Panc1 (cell line): ENCODE measurements around the gene LMF1. TPM values are rescaled to one million over a fixed set of nuclear protein-coding genes. Genes with fewer than 3 reads are reported as not detected.

ENCODE experiments used
- ATAC-seq: fragments of 200-7000 bp; cut with Tn5 transposase; 2 replicates; pipeline ENCODE4 v1.9.1; 2020; ENCODE audit warnings: mild to moderate bottlenecking, moderate library complexity
- BruUV-seq: library from RNA; stranded (reverse); fragments of 400-500 nt; replicated peaks from 2 replicates; lab custom pipeline; 2021; lab: Mats Ljungman, UMichigan
- CTCF ChIA-PET: fragments of 300-600 bp; sonication (Branson Sonifier 250); formaldehyde crosslinking; loops from one replicate; lab custom pipeline; 2022; ENCODE audit warnings: antibody characterized with exemption; lab: Charles Lee
- POLR2A ChIA-PET: fragments of 300-600 bp; sonication (Branson Sonifier 250); formaldehyde crosslinking; loops from one replicate; lab custom pipeline; 2022; ENCODE audit warnings: antibody characterized with exemption; lab: Charles Lee
- DNase-seq: peaks from one replicate; pipeline ENCODE4 v3.0.0-alpha.2; 2010; ENCODE audit warnings: low read depth, low spot score
- H3K27ac ChIP-seq: 2 replicates; pipeline ENCODE4 v1.5.1; 2011; ENCODE audit warnings: mild to moderate bottlenecking, low read length, inconsistent platforms
- H3K27me3 ChIP-seq: fragments of 200-500 bp; sonication (Bioruptor generic); 2 replicates; pipeline ENCODE4 v1.6.0; 2014; ENCODE audit warnings: low read length, inconsistent platforms; ENCODE audit not compliant: control insufficient read depth, insufficient read depth
- H3K36me3 ChIP-seq: fragments of 200-500 bp; sonication (Bioruptor generic); 2 replicates; pipeline ENCODE4 v1.5.1; 2014; ENCODE audit warnings: inconsistent platforms, mild to moderate bottlenecking, low read length, moderate library complexity; ENCODE audit not compliant: control insufficient read depth, insufficient read depth
- H3K4me1 ChIP-seq: 2 replicates; pipeline ENCODE4 v1.5.1; 2011; ENCODE audit warnings: inconsistent platforms, mild to moderate bottlenecking, low read length, moderate library complexity; ENCODE audit not compliant: control insufficient read depth, insufficient read depth
- H3K4me3 ChIP-seq, 2 experiments: 2 replicates each; pipeline ENCODE4 v1.5.1; 2011 to 2012; ENCODE audit warnings: low read depth in 2 of 2, low read length in 2 of 2, mild to moderate bottlenecking in 2 of 2, inconsistent platforms in 1 of 2, moderate library complexity in 1 of 2
- H3K9me3 ChIP-seq: fragments of 200-500 bp; sonication (Bioruptor generic); 2 replicates; pipeline ENCODE4 v1.5.1; 2014; ENCODE audit warnings: low read depth, mild to moderate bottlenecking, inconsistent platforms, low read length, moderate library complexity; ENCODE audit not compliant: control insufficient read depth, insufficient read depth
- POLR2AphosphoS5 ChIP-seq: IDR thresholded peaks from 2 replicates; pipeline ENCODE4 v1.6.1; 2012; ENCODE audit warnings: mild to moderate bottlenecking, low read depth, low read length, moderate library complexity
- REST ChIP-seq, 2 experiments: IDR thresholded peaks; 2 replicates each; pipeline ENCODE4 v1.6.1; 2011 to 2012; ENCODE audit warnings: low read depth in 2 of 2, control low read depth in 1 of 2, low read length in 1 of 2, mild to moderate bottlenecking in 1 of 2, moderate library complexity in 1 of 2; ENCODE audit not compliant: insufficient read depth in 1 of 2
- SIN3A ChIP-seq: IDR thresholded peaks from 2 replicates; pipeline ENCODE4 v1.6.1; 2012; ENCODE audit warnings: low read depth, mild to moderate bottlenecking, low read length, moderate library complexity, borderline replicate concordance; ENCODE audit not compliant: insufficient read depth
- TCF7L2 ChIP-seq: IDR thresholded peaks from 2 replicates; pipeline ENCODE4 v1.6.1; 2011; ENCODE audit warnings: mild to moderate bottlenecking, low read depth, low read length, inconsistent platforms
- in situ Hi-C: cut with HindIII; loops from 2 replicates; pipeline ENCODE4 v1.10.0; 2016; ENCODE audit warnings: low sequenced_read_pairs, low pct_unique_long_range_greater_than_20kb
- intact Hi-C: fragments of 100-400 bp; cut with micrococcal nuclease; formaldehyde crosslinking; loops from one replicate; pipeline ENCODE4 v1.10.0; 2022; ENCODE audit not compliant: unreplicated experiment
- total RNA-seq: library from RNA; stranded (reverse); gene quantifications from one replicate; pipeline ENCODE4 v1.2.1, GENCODE V29; 2021; ENCODE audit not compliant: unreplicated experiment
- TF ChIP-seq, protein P1 (sequence below): fragments of 450-650 bp; IDR thresholded peaks from 2 replicates; pipeline ENCODE4 v1.5.1; 2017; ENCODE audit warnings: mild to moderate bottlenecking

LMF1 gene
- total RNA-seq, 1 experiment from 2014 or later, result 24.3 TPM

DNA sequence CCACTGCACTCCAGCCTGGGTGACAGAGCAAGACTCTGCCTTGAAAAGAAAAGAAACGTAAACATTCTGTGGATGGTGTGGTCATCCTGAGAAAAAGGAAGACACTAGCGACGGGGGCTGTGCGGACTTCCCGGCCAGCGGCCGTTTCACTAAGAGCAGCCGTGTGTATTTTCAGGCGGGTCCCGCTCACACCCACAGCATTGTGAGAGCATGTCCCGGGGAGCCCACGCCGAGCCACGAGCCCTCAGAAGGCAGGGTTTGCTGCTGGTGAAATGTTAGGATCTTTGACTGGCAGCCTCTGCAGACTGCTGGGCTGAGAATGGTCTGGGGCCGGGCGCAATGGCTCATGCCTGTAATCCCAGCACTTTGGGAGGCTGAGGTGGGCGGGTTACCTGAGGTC lies 40.3 kb downstream of the LMF1 start:
- Histone ChIP-seq H3K27ac (no peak overlapping the region), H3K4me1 (no peaks in the 10 kb centered on the region), H3K4me3 (no peak overlapping the region), H3K27me3 (no peaks in the 10 kb centered on the region), H3K9me3 (no peaks in the 10 kb centered on the region), H3K36me3 (no peaks in the 10 kb centered on the region)
- no TSS peak for BruUV-seq
- CTCF ChIA-PET, result no interaction called here
- no peak for TF ChIP-seq TCF7L2
- no peak for TF ChIP-seq SIN3A
- no peak for TF ChIP-seq REST (IDR thresholded peaks at IDR 0.05; ENCODE audit: insufficient read depth in 1 of 2, low read depth in 2 of 2, low read length in 1 of 2)
- no peak for TF ChIP-seq POLR2AphosphoS5
- TF ChIP-seq, protein P1, sequence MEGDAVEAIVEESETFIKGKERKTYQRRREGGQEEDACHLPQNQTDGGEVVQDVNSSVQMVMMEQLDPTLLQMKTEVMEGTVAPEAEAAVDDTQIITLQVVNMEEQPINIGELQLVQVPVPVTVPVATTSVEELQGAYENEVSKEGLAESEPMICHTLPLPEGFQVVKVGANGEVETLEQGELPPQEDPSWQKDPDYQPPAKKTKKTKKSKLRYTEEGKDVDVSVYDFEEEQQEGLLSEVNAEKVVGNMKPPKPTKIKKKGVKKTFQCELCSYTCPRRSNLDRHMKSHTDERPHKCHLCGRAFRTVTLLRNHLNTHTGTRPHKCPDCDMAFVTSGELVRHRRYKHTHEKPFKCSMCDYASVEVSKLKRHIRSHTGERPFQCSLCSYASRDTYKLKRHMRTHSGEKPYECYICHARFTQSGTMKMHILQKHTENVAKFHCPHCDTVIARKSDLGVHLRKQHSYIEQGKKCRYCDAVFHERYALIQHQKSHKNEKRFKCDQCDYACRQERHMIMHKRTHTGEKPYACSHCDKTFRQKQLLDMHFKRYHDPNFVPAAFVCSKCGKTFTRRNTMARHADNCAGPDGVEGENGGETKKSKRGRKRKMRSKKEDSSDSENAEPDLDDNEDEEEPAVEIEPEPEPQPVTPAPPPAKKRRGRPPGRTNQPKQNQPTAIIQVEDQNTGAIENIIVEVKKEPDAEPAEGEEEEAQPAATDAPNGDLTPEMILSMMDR, result no peak
- ATAC-seq (no peak), DNase-seq (no peak)
- intact Hi-C loops, result no loop called here
- POLR2A ChIA-PET, result interaction anchor here (0.8 kb wide), 1 partner anchor 11 kb away, joined by 9 read pairs; no protein-coding TSS in a partner anchor
- in situ Hi-C loops, result no loop called here

GRCh38 chr16:930076-930475 lies 40.7 kb downstream of the LMF1 start:
- DNase-seq (no peak), ATAC-seq (no peak)
- CTCF ChIA-PET, result no interaction called here
- Histone ChIP-seq H3K9me3 (no peaks in the 10 kb centered on the region), H3K27ac (no peak overlapping the region), H3K4me3 (no peak overlapping the region), H3K27me3 (no peaks in the 10 kb centered on the region), H3K4me1 (no peaks in the 10 kb centered on the region), H3K36me3 (no peaks in the 10 kb centered on the region)
- in situ Hi-C loops (no loop called here), intact Hi-C loops (no loop called here)
- POLR2A ChIA-PET, result interaction anchor here (0.8 kb wide), 1 partner anchor 11 kb away, joined by 9 read pairs; no protein-coding TSS in a partner anchor
- TF ChIP-seq SIN3A, result no peak
- TF ChIP-seq, protein P1, result no peak
- TF ChIP-seq POLR2AphosphoS5, result no peak
- TF ChIP-seq REST (IDR thresholded peaks at IDR 0.05; ENCODE audit: insufficient read depth in 1 of 2, low read depth in 2 of 2, low read length in 1 of 2), result no peak
- TF ChIP-seq TCF7L2, result no peak
- BruUV-seq, result no TSS peak
